GM23338 (cell line): ENCODE results near the gene EXOC6. TPM values are rescaled to one million over a fixed set of nuclear protein-coding genes. Genes with fewer than 3 reads are reported as not detected.

Experiments
- ATAC-seq: fragments of 200-7000 bp; cut with Tn5 transposase; 3 replicates; pipeline ENCODE4 v1.9.1; 2020
- DNase-seq: peaks from one replicate; pipeline ENCODE4 v3.0.0-alpha.2; 2015; ENCODE audit warnings: low spot score
- H2AFZ ChIP-seq: fragments of 200-600 bp; sonication (generic); 2 replicates; pipeline ENCODE4 v1.8.0; 2016; ENCODE audit warnings: antibody characterized with exemption, mild to moderate bottlenecking, moderate library complexity
- H3F3A ChIP-seq: fragments of 200-600 bp; sonication (generic); replicated peaks from 2 replicates; pipeline ENCODE4 v1.8.0; 2017; ENCODE audit warnings: antibody characterized with exemption, mixed run types, low read depth
- H3K27ac ChIP-seq: fragments of 200-600 bp; sonication (generic); 2 replicates; pipeline ENCODE4 v1.6.1; 2016; ENCODE audit warnings: low read depth
- H3K27me3 ChIP-seq: fragments of 200-600 bp; sonication (generic); 2 replicates; pipeline ENCODE4 v1.8.0; 2016; ENCODE audit warnings: mild to moderate bottlenecking, mixed run types, moderate library complexity; ENCODE audit not compliant: insufficient read depth
- H3K36me3 ChIP-seq: fragments of 200-600 bp; sonication (generic); 2 replicates; pipeline ENCODE4 v1.8.0; 2016; ENCODE audit warnings: mild to moderate bottlenecking; ENCODE audit not compliant: insufficient read depth
- H3K4me1 ChIP-seq: fragments of 200-600 bp; sonication (generic); 2 replicates; pipeline ENCODE4 v1.8.0; 2016; ENCODE audit warnings: mild to moderate bottlenecking, moderate library complexity; ENCODE audit not compliant: insufficient read depth
- H3K4me2 ChIP-seq: fragments of 200-600 bp; sonication (generic); 2 replicates; pipeline ENCODE4 v1.7.1; 2017; ENCODE audit warnings: mixed run types
- H3K4me3 ChIP-seq: fragments of 200-600 bp; sonication (generic); 2 replicates; pipeline ENCODE4 v1.6.1; 2016; ENCODE audit warnings: mixed run types
- H3K79me2 ChIP-seq: fragments of 200-600 bp; sonication (generic); replicated peaks from 2 replicates; pipeline ENCODE4 v1.8.0; 2017; ENCODE audit warnings: mild to moderate bottlenecking; ENCODE audit not compliant: insufficient read depth
- H3K9me2 ChIP-seq: fragments of 200-600 bp; sonication (generic); 2 replicates; pipeline ENCODE4 v1.8.0; 2017; ENCODE audit not compliant: insufficient read depth
- H4K20me1 ChIP-seq: fragments of 200-600 bp; sonication (generic); replicated peaks from 2 replicates; pipeline ENCODE4 v1.8.0; 2017; ENCODE audit warnings: mild to moderate bottlenecking; ENCODE audit not compliant: insufficient read depth
- H3K27ac Mint-ChIP-seq: 2 replicates; pipeline ENCODE4 v1.8.0; 2020; ENCODE audit warnings: inconsistent platforms, mild to moderate bottlenecking, moderate library complexity, mixed read lengths
- H3K27me3 Mint-ChIP-seq: 3 replicates; pipeline ENCODE4 v1.8.0; 2022; ENCODE audit warnings: low read depth, mild to moderate bottlenecking, moderate library complexity, mixed read lengths, inconsistent platforms; ENCODE audit not compliant: insufficient read depth, poor library complexity
- H3K36me3 Mint-ChIP-seq: 3 replicates; pipeline ENCODE4 v1.8.0; 2021; ENCODE audit warnings: low read depth, mild to moderate bottlenecking, inconsistent platforms, moderate library complexity, mixed read lengths
- H3K4me1 Mint-ChIP-seq: 3 replicates; pipeline ENCODE4 v1.8.0; 2020; ENCODE audit warnings: mild to moderate bottlenecking, inconsistent platforms, mixed read lengths
- H3K4me3 Mint-ChIP-seq: 3 replicates; pipeline ENCODE4 v1.8.0; 2021; ENCODE audit warnings: moderate library complexity, mild to moderate bottlenecking, inconsistent platforms, mixed read lengths
- H3K9me3 Mint-ChIP-seq: 3 replicates; pipeline ENCODE4 v1.8.0; 2020; ENCODE audit warnings: moderate library complexity, mild to moderate bottlenecking, inconsistent platforms, mixed read lengths
- CREB1 ChIP-seq: fragments of 250-450 bp; sonication (Bioruptor Pico); IDR thresholded peaks from 2 replicates; pipeline ENCODE4 v1.5.0; 2020; ENCODE audit warnings: low read depth, mild to moderate bottlenecking, moderate library complexity
- ETS1 ChIP-seq: IDR thresholded peaks from 2 replicates; pipeline ENCODE4 v1.6.1; 2016; ENCODE audit warnings: antibody characterized with exemption
- EZH2 ChIP-seq: fragments of 200-600 bp; sonication (generic); IDR thresholded peaks from one replicate; pipeline ENCODE4 v1.8.0; 2017; ENCODE audit warnings: antibody characterized with exemption, mild to moderate bottlenecking, low read depth; ENCODE audit not compliant: unreplicated experiment
- EZH2phosphoT487 ChIP-seq: fragments of 200-600 bp; sonication (generic); IDR thresholded peaks from one replicate; pipeline ENCODE4 v1.8.1; 2018; ENCODE audit warnings: antibody characterized with exemption; ENCODE audit not compliant: unreplicated experiment
- JUNB ChIP-seq: IDR thresholded peaks from one replicate; pipeline ENCODE4 v1.6.1; 2016; ENCODE audit warnings: antibody characterized with exemption; ENCODE audit not compliant: unreplicated experiment
- NANOG ChIP-seq: IDR thresholded peaks from 2 replicates; pipeline ENCODE4 v1.6.1; 2016; ENCODE audit warnings: antibody characterized with exemption, borderline replicate concordance
- ZNF114 ChIP-seq: fragments of 250-450 bp; sonication (Bioruptor Pico); IDR thresholded peaks from 2 replicates; pipeline ENCODE4 v1.5.0; 2020; ENCODE audit warnings: mild to moderate bottlenecking, moderate library complexity
- ZNF331 ChIP-seq: fragments of 250-450 bp; sonication (Bioruptor Pico); IDR thresholded peaks from 2 replicates; pipeline ENCODE4 v1.5.0; 2020; ENCODE audit warnings: low read depth, mild to moderate bottlenecking, moderate library complexity
- polyA plus RNA-seq: library from polyadenylated mRNA; unstranded; fragments of >200 nt; fragmentation: Nextera tagmentation; extraction: Ambion mirVana; gene quantifications from 2 replicates; pipeline ENCODE4 v1.2.1, GENCODE V29; 2016
- total RNA-seq: library from RNA; depleted of rRNA; stranded (reverse); fragments of >200 nt; shearing (Covaris generic); gene quantifications from 2 replicates; pipeline ENCODE4 v1.2.3, GENCODE V29; 2014
- TF ChIP-seq, protein P1 (sequence below): IDR thresholded peaks from one replicate; pipeline ENCODE4 v1.6.1; 2018; ENCODE audit warnings: antibody characterized with exemption; ENCODE audit not compliant: unreplicated experiment
- TF ChIP-seq, protein P2 (sequence below): fragments of 250-450 bp; sonication (Bioruptor Pico); IDR thresholded peaks from 2 replicates; pipeline ENCODE4 v1.5.0; 2020; ENCODE audit warnings: mild to moderate bottlenecking, moderate library complexity

EXOC6 gene
- total and polyA plus RNA-seq, 2 experiments from 2014 or later = 5.0 to 6.0 TPM

DNA sequence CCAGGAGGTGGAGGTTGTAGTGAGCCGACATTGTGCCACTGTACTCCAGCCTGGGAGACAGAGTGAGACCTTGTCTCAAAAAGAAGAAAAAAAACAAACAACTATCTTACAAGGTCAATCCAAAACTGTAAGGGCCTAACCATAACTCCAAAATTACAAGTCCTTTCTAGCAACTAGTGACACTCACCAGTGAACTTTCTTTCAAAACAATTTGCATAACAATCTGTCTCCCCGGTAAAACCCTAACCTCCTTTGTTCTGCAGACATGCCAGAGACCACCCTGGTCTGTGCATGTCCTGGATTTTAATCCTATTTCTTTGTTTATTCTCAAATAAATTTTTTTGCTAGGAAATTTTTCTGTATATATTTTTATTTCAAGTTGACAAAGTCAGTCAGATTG is 68.1 kb downstream of the EXOC6 start:
- peak; percentile 70 for ATAC-seq
- Histone ChIP-seq H3K27me3 (no peaks in the 10 kb centered on the region), H3K36me3 (no peaks in the 10 kb centered on the region), H3K79me2 (no peaks in the 10 kb centered on the region), H3K4me3 (no peak overlapping the region), H3F3A (no peaks in the 10 kb centered on the region), H3K4me2 (peak overlapping the region; percentile 36; the same call in 1 of the 2 replicates), H4K20me1 (no peaks in the 10 kb centered on the region), H3K27ac (no peak overlapping the region), H3K4me1 (peaks cover 18% of the 10 kb centered on the region), H3K9me2 (no peaks in the 10 kb centered on the region), H2AFZ (no peak overlapping the region)
- H3K36me3 Mint-ChIP-seq = peaks cover 8% of the 10 kb centered on the region; the same call in 1 of the 3 replicates
- peaks cover 34% of the 10 kb centered on the region for H3K4me1 Mint-ChIP-seq
- H3K27me3 Mint-ChIP-seq = no peaks in the 10 kb centered on the region
- no peak overlapping the region for H3K4me3 Mint-ChIP-seq
- peaks cover 10% of the 10 kb centered on the region for H3K9me3 Mint-ChIP-seq
- peak; percentile 58 for DNase-seq
- H3K27ac Mint-ChIP-seq = no peak overlapping the region
- TF ChIP-seq ETS1 (no peak), ZNF114 (CRISPR knock-in tag) (no peak), CREB1 (CRISPR knock-in tag) (no peak)

GRCh38 chr10:92918603-92919002 is 70.3 kb downstream of the EXOC6 start:
- H3F3A ChIP-seq = no peaks in the 10 kb centered on the region
- H3K27me3 ChIP-seq = no peaks in the 10 kb centered on the region
- no peak overlapping the region for H3K27ac Mint-ChIP-seq
- ATAC-seq = no peak
- no peak overlapping the region for H3K4me3 Mint-ChIP-seq
- H3K9me2 ChIP-seq = no peaks in the 10 kb centered on the region
- no peaks in the 10 kb centered on the region for H4K20me1 ChIP-seq
- H3K36me3 Mint-ChIP-seq = peaks cover 10% of the 10 kb centered on the region; the same call in 1 of the 3 replicates
- H3K4me1 Mint-ChIP-seq = peaks cover 25% of the 10 kb centered on the region
- H3K9me3 Mint-ChIP-seq = peaks cover 11% of the 10 kb centered on the region
- H3K36me3 ChIP-seq = no peaks in the 10 kb centered on the region
- no peak overlapping the region for H3K4me3 ChIP-seq
- H3K4me1 ChIP-seq = peaks cover 16% of the 10 kb centered on the region
- H3K79me2 ChIP-seq = no peaks in the 10 kb centered on the region
- H3K27ac ChIP-seq = no peak overlapping the region
- no peaks in the 10 kb centered on the region for H3K27me3 Mint-ChIP-seq
- no peak overlapping the region for H3K4me2 ChIP-seq
- no peak for DNase-seq
- H2AFZ ChIP-seq = no peak overlapping the region
- no peak for TF ChIP-seq EZH2phosphoT487
- TF ChIP-seq, protein P1, sequence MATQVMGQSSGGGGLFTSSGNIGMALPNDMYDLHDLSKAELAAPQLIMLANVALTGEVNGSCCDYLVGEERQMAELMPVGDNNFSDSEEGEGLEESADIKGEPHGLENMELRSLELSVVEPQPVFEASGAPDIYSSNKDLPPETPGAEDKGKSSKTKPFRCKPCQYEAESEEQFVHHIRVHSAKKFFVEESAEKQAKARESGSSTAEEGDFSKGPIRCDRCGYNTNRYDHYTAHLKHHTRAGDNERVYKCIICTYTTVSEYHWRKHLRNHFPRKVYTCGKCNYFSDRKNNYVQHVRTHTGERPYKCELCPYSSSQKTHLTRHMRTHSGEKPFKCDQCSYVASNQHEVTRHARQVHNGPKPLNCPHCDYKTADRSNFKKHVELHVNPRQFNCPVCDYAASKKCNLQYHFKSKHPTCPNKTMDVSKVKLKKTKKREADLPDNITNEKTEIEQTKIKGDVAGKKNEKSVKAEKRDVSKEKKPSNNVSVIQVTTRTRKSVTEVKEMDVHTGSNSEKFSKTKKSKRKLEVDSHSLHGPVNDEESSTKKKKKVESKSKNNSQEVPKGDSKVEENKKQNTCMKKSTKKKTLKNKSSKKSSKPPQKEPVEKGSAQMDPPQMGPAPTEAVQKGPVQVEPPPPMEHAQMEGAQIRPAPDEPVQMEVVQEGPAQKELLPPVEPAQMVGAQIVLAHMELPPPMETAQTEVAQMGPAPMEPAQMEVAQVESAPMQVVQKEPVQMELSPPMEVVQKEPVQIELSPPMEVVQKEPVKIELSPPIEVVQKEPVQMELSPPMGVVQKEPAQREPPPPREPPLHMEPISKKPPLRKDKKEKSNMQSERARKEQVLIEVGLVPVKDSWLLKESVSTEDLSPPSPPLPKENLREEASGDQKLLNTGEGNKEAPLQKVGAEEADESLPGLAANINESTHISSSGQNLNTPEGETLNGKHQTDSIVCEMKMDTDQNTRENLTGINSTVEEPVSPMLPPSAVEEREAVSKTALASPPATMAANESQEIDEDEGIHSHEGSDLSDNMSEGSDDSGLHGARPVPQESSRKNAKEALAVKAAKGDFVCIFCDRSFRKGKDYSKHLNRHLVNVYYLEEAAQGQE = no peak
- no peak for TF ChIP-seq ETS1
- TF ChIP-seq NANOG = no peak
- no peak for TF ChIP-seq EZH2
- TF ChIP-seq ZNF331 = no peak
- no peak for TF ChIP-seq ZNF114 (CRISPR knock-in tag)
- no peak for TF ChIP-seq JUNB
- TF ChIP-seq, protein P2, sequence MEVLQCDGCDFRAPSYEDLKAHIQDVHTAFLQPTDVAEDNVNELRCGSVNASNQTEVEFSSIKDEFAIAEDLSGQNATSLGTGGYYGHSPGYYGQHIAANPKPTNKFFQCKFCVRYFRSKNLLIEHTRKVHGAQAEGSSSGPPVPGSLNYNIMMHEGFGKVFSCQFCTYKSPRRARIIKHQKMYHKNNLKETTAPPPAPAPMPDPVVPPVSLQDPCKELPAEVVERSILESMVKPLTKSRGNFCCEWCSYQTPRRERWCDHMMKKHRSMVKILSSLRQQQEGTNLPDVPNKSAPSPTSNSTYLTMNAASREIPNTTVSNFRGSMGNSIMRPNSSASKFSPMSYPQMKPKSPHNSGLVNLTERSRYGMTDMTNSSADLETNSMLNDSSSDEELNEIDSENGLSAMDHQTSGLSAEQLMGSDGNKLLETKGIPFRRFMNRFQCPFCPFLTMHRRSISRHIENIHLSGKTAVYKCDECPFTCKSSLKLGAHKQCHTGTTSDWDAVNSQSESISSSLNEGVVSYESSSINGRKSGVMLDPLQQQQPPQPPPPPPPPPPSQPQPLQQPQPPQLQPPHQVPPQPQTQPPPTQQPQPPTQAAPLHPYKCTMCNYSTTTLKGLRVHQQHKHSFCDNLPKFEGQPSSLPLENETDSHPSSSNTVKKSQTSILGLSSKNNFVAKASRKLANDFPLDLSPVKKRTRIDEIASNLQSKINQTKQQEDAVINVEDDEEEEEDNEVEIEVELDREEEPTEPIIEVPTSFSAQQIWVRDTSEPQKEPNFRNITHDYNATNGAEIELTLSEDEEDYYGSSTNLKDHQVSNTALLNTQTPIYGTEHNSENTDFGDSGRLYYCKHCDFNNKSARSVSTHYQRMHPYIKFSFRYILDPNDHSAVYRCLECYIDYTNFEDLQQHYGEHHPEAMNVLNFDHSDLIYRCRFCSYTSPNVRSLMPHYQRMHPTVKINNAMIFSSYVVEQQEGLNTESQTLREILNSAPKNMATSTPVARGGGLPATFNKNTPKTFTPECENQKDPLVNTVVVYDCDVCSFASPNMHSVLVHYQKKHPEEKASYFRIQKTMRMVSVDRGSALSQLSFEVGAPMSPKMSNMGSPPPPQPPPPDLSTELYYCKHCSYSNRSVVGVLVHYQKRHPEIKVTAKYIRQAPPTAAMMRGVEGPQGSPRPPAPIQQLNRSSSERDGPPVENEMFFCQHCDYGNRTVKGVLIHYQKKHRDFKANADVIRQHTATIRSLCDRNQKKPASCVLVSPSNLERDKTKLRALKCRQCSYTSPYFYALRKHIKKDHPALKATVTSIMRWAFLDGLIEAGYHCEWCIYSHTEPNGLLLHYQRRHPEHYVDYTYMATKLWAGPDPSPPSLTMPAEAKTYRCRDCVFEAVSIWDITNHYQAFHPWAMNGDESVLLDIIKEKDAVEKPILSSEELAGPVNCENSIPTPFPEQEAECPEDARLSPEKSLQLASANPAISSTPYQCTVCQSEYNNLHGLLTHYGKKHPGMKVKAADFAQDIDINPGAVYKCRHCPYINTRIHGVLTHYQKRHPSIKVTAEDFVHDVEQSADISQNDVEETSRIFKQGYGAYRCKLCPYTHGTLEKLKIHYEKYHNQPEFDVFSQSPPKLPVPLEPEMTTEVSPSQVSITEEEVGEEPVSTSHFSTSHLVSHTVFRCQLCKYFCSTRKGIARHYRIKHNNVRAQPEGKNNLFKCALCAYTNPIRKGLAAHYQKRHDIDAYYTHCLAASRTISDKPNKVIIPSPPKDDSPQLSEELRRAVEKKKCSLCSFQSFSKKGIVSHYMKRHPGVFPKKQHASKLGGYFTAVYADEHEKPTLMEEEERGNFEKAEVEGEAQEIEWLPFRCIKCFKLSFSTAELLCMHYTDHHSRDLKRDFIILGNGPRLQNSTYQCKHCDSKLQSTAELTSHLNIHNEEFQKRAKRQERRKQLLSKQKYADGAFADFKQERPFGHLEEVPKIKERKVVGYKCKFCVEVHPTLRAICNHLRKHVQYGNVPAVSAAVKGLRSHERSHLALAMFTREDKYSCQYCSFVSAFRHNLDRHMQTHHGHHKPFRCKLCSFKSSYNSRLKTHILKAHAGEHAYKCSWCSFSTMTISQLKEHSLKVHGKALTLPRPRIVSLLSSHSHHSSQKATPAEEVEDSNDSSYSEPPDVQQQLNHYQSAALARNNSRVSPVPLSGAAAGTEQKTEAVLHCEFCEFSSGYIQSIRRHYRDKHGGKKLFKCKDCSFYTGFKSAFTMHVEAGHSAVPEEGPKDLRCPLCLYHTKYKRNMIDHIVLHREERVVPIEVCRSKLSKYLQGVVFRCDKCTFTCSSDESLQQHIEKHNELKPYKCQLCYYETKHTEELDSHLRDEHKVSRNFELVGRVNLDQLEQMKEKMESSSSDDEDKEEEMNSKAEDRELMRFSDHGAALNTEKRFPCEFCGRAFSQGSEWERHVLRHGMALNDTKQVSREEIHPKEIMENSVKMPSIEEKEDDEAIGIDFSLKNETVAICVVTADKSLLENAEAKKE (CRISPR knock-in tag) = no peak
